Neural cell (in vitro differentiated cells): ENCODE measurements around the gene POLE2. TPM values are rescaled to one million over a fixed set of nuclear protein-coding genes. Genes with fewer than 3 reads are reported as not detected.

Experiments used
- H2AFZ ChIP-seq: fragments of 200-600, 300-800 bp; sonication (generic), shearing (Covaris generic); 2 replicates; pipeline ENCODE4 v1.6.0; 2014; ENCODE audit warnings: low read depth, mild to moderate bottlenecking, antibody characterized with exemption, low read length, moderate library complexity
- H3F3A ChIP-seq: fragments of 200-600 bp; shearing (Covaris generic); 2 replicates; pipeline ENCODE4 v1.6.1; 2016; ENCODE audit warnings: mild to moderate bottlenecking, moderate library complexity, mixed read lengths, antibody characterized with exemption, low read length; ENCODE audit not compliant: insufficient read depth, poor library complexity, severe bottlenecking
- H3K27ac ChIP-seq: fragments of 200-600, 300-800 bp; sonication (generic), shearing (Covaris generic); 2 replicates; pipeline ENCODE4 v1.5.1; 2014; ENCODE audit warnings: mild to moderate bottlenecking, low read length, moderate library complexity
- H3K27me3 ChIP-seq: fragments of 300-800, 200-600 bp; sonication (generic), shearing (Covaris generic); 2 replicates; pipeline ENCODE4 v1.6.0; 2014; ENCODE audit warnings: mild to moderate bottlenecking, low read depth, low read length, moderate library complexity; ENCODE audit not compliant: insufficient read depth
- H3K36me3 ChIP-seq: fragments of 300-800, 200-600 bp; sonication (generic), shearing (Covaris generic); 2 replicates; pipeline ENCODE4 v1.5.1; 2014; ENCODE audit warnings: mild to moderate bottlenecking, antibody characterized with exemption, low read length, moderate library complexity; ENCODE audit not compliant: insufficient read depth
- H3K4me2 ChIP-seq: fragments of 300-800, 200-600 bp; sonication (generic), shearing (Covaris generic); 2 replicates; pipeline ENCODE4 v1.6.0; 2014; ENCODE audit warnings: mild to moderate bottlenecking, low read length
- H3K4me3 ChIP-seq: fragments of 300-800, 200-600 bp; sonication (generic), shearing (Covaris generic); 2 replicates; pipeline ENCODE4 v1.5.1; 2014; ENCODE audit warnings: mild to moderate bottlenecking, low read length, moderate library complexity
- H3K79me2 ChIP-seq: fragments of 200-600 bp; shearing (Covaris generic); replicated peaks from 2 replicates; pipeline ENCODE4 v1.6.0; 2014; ENCODE audit warnings: mild to moderate bottlenecking, low read length, moderate library complexity; ENCODE audit not compliant: insufficient read depth
- H3K9ac ChIP-seq: fragments of 300-800, 200-600 bp; sonication (generic), shearing (Covaris generic); 2 replicates; pipeline ENCODE4 v1.6.1; 2016; ENCODE audit warnings: mild to moderate bottlenecking, low read length, mixed read lengths
- H3K9me2 ChIP-seq: fragments of 200-600 bp; shearing (Covaris generic); 2 replicates; pipeline ENCODE4 v1.6.1; 2016; ENCODE audit warnings: mild to moderate bottlenecking, low read length, mixed read lengths; ENCODE audit not compliant: insufficient read depth
- H3K9me3 ChIP-seq: fragments of 200-600, 300-800 bp; sonication (generic), shearing (Covaris generic); 2 replicates; pipeline ENCODE4 v1.6.1; 2016; ENCODE audit warnings: mild to moderate bottlenecking, mixed run types, low read length, moderate library complexity, mixed read lengths
- H4K20me1 ChIP-seq: fragments of 200-600 bp; shearing (Covaris generic); 2 replicates; pipeline ENCODE4 v1.6.1; 2016; ENCODE audit warnings: mild to moderate bottlenecking, mixed run types; ENCODE audit not compliant: insufficient read depth
- CTCF ChIP-seq: fragments of 450-650 bp; IDR thresholded peaks from 2 replicates; pipeline ENCODE4 v1.5.1; 2014; ENCODE audit warnings: antibody characterized with exemption, mild to moderate bottlenecking, moderate library complexity; ENCODE audit not compliant: poor library complexity, severe bottlenecking
- EP300 ChIP-seq: fragments of 450-650 bp; conservative IDR thresholded peaks from 2 replicates; pipeline ENCODE4 v1.6.1; 2014; ENCODE audit warnings: antibody characterized with exemption, mild to moderate bottlenecking, moderate library complexity; ENCODE audit not compliant: poor library complexity, severe bottlenecking
- EZH2 ChIP-seq: fragments of 200-600, 300-800 bp; shearing (Covaris generic), sonication (generic); IDR thresholded peaks from 2 replicates; pipeline ENCODE4 v1.6.1; 2014; ENCODE audit warnings: antibody characterized with exemption, low read length, borderline replicate concordance, mild to moderate bottlenecking; ENCODE audit not compliant: insufficient read depth, poor library complexity, severe bottlenecking
- MXI1 ChIP-seq: fragments of 450-650 bp; conservative IDR thresholded peaks from 2 replicates; pipeline ENCODE4 v1.6.1; 2014; ENCODE audit warnings: antibody characterized with exemption, mild to moderate bottlenecking; ENCODE audit not compliant: poor library complexity, severe bottlenecking
- POLR2AphosphoS5 ChIP-seq: IDR thresholded peaks from 2 replicates; pipeline ENCODE4 v1.6.1; 2012
- RAD21 ChIP-seq: fragments of 450-650 bp; conservative IDR thresholded peaks from 2 replicates; pipeline ENCODE4 v1.6.1; 2014; ENCODE audit warnings: antibody characterized with exemption, mild to moderate bottlenecking, moderate library complexity
- SMC3 ChIP-seq: fragments of 450-650 bp; conservative IDR thresholded peaks from 2 replicates; pipeline ENCODE4 v1.6.1; 2014; ENCODE audit warnings: antibody characterized with exemption, mild to moderate bottlenecking, moderate library complexity; ENCODE audit not compliant: poor library complexity
- TAF1 ChIP-seq: IDR thresholded peaks from 2 replicates; pipeline ENCODE4 v1.6.1; 2012; ENCODE audit warnings: low read depth
- polyA plus RNA-seq: library from polyadenylated mRNA; depleted of rRNA; stranded (reverse); fragments of >200 nt; gene quantifications from 2 replicates; pipeline ENCODE4 v1.2.3, GENCODE V29; 2014
- TF ChIP-seq, protein P1 (sequence below): IDR thresholded peaks from 2 replicates; pipeline ENCODE4 v1.6.1; 2012; ENCODE audit warnings: borderline replicate concordance

POLE2 gene
- polyA plus RNA-seq, 1 donor from 2014 or later, result 7.9 TPM

GRCh38 chr14:49692811-49693734 lies 5.1 kb upstream of the POLE2 start, which contains the start of gene KLHDC1:
TSS of gene KLHDC1 (plus strand) at chr14:49693120. CDS start at chr14:49693195, 75 bp downstream.
- Histone ChIP-seq H3K4me3 (peak within 1 kb of the TSS; percentile 76), H2AFZ (peak within 1 kb of the TSS; percentile 71), H3K79me2 (no peaks in the 10 kb centered on the region), H3K27ac (peak within 1 kb of the TSS; percentile 57), H3K9me3 (no peaks in the 10 kb centered on the region), H3F3A (peaks cover 4% of the 10 kb centered on the region), H3K4me2 (no peak within 1 kb of the TSS), H4K20me1 (no peaks in the 10 kb centered on the region), H3K9me2 (no peaks in the 10 kb centered on the region), H3K36me3 (no peaks in the 10 kb centered on the region), H3K27me3 (no peaks in the 10 kb centered on the region), H3K9ac (peak within 1 kb of the TSS; percentile 65)
- TF ChIP-seq MXI1 (peak; percentile 30), EP300 (peak; percentile 18), POLR2AphosphoS5 (peak; percentile 77), TAF1 (no peak), EZH2 (no peak)

DNA sequence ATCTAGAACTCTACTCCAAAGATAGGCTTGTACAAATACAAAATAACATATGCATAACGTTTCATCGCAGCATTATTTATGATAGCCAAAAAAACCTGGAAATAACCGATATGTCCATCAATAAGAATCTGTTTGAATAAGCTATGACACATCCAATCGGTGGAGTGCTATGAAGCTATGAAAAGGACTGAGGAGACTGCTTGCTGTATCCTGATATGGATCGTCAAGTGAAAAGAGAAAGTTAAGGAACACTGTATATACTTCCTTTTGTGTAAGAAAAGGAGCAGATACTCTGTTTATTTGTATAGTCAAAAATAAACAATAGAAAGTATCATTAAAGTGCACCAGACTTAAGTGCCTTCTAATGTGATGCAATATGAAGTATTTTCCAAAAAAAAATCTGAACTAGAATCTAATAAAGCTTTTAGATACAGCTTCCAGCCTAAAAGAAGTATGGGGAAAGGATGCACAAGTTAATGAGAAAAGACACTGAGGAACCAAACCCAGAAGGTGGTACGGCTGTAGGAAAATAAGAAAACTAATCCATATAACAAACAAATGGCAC lies 4.3 kb upstream of the POLE2 start:
- H3K9me2 ChIP-seq, result no peaks in the 10 kb centered on the region
- H3K36me3 ChIP-seq, result no peaks in the 10 kb centered on the region
- H3K79me2 ChIP-seq, result no peaks in the 10 kb centered on the region
- H3K4me3 ChIP-seq, result peak overlapping the region; percentile 76
- H3K27ac ChIP-seq, result no peak overlapping the region
- H3F3A ChIP-seq, result peaks cover 4% of the 10 kb centered on the region
- no peak overlapping the region for H3K4me2 ChIP-seq
- H4K20me1 ChIP-seq, result no peaks in the 10 kb centered on the region
- peak overlapping the region; percentile 71 for H2AFZ ChIP-seq
- no peaks in the 10 kb centered on the region for H3K27me3 ChIP-seq
- TF ChIP-seq POLR2AphosphoS5, result no peak
- TF ChIP-seq RAD21, result no peak
- no peak for TF ChIP-seq MXI1
- TF ChIP-seq EP300, result no peak
- no peak for TF ChIP-seq SMC3
- TF ChIP-seq CTCF, result no peak
- no peak for TF ChIP-seq TAF1
- TF ChIP-seq EZH2, result no peak
- TF ChIP-seq, protein P1, sequence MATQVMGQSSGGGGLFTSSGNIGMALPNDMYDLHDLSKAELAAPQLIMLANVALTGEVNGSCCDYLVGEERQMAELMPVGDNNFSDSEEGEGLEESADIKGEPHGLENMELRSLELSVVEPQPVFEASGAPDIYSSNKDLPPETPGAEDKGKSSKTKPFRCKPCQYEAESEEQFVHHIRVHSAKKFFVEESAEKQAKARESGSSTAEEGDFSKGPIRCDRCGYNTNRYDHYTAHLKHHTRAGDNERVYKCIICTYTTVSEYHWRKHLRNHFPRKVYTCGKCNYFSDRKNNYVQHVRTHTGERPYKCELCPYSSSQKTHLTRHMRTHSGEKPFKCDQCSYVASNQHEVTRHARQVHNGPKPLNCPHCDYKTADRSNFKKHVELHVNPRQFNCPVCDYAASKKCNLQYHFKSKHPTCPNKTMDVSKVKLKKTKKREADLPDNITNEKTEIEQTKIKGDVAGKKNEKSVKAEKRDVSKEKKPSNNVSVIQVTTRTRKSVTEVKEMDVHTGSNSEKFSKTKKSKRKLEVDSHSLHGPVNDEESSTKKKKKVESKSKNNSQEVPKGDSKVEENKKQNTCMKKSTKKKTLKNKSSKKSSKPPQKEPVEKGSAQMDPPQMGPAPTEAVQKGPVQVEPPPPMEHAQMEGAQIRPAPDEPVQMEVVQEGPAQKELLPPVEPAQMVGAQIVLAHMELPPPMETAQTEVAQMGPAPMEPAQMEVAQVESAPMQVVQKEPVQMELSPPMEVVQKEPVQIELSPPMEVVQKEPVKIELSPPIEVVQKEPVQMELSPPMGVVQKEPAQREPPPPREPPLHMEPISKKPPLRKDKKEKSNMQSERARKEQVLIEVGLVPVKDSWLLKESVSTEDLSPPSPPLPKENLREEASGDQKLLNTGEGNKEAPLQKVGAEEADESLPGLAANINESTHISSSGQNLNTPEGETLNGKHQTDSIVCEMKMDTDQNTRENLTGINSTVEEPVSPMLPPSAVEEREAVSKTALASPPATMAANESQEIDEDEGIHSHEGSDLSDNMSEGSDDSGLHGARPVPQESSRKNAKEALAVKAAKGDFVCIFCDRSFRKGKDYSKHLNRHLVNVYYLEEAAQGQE, result no peak
- peak overlapping the region; percentile 65 for H3K9ac ChIP-seq
- H3K9me3 ChIP-seq, result no peaks in the 10 kb centered on the region
